GM18505 (cell line): ENCODE data around the gene SIRPB2.

ENCODE experiments used
- ATAC-seq: cut with Tn5 transposase; IDR thresholded peaks from one replicate; pipeline ENCODE4 v1.9.1; 2021; ENCODE audit not compliant: unreplicated experiment
- POLR2A ChIP-seq: IDR thresholded peaks from 4 replicates; pipeline ENCODE4 v1.6.1; 2011; ENCODE audit warnings: borderline replicate concordance; ENCODE audit not compliant: insufficient read depth, insufficient read length; ENCODE audit errors: extremely low read depth

The SIRPB2 gene

GRCh38 chr20:1491860-1492642 is 831 bp upstream of the SIRPB2 start:
- no peak for ATAC-seq
- TF ChIP-seq POLR2A: no peak

- ATAC-seq: no peak
- TF ChIP-seq POLR2A: no peak
Measured at GRCh38 chr20:1490643-1491195, 501 bp downstream of the SIRPB2 start.

GRCh38 chr20:1489764-1490436 is 1.3 kb downstream of the SIRPB2 start:
- no peak for TF ChIP-seq POLR2A
- ATAC-seq: no peak

GRCh38 chr20:1489325-1489724 is 1.9 kb downstream of the SIRPB2 start:
- ATAC-seq: no peak
- no peak for TF ChIP-seq POLR2A

- no peak for TF ChIP-seq POLR2A
- ATAC-seq: no peak
Measured at GRCh38 chr20:1486566-1486965, 4.7 kb downstream of the SIRPB2 start.

GRCh38 chr20:1484438-1485116 is 6.6 kb downstream of the SIRPB2 start:
- TF ChIP-seq POLR2A: no peak
- no peak for ATAC-seq

GRCh38 chr20:1479831-1480595 is 11.2 kb downstream of the SIRPB2 start:
- ATAC-seq: no peak
- no peak for TF ChIP-seq POLR2A

- TF ChIP-seq POLR2A: no peak
- no peak for ATAC-seq
Measured at GRCh38 chr20:1478566-1478965, 12.7 kb downstream of the SIRPB2 start.

- no peak for TF ChIP-seq POLR2A
- no peak for ATAC-seq
Measured at GRCh38 chr20:1477896-1478490, 13.2 kb downstream of the SIRPB2 start.

- no peak for TF ChIP-seq POLR2A
- ATAC-seq: no peak
Measured at GRCh38 chr20:1474817-1475603, 16.2 kb downstream of the SIRPB2 start.

- no peak for ATAC-seq
Measured at GRCh38 chr20:1474325-1474724, 16.9 kb downstream of the SIRPB2 start.

GRCh38 chr20:1473246-1474220 is 17.7 kb downstream of the SIRPB2 start:
- no peak for TF ChIP-seq POLR2A
- ATAC-seq: no peak

More at GRCh38 chr20:1474325-1474724, 16.9 kb downstream of the SIRPB2 start:
- TF ChIP-seq POLR2A: no peak
